ENCODE measurements around the gene BNIP5.

- TF ChIP-seq, protein P1, sequence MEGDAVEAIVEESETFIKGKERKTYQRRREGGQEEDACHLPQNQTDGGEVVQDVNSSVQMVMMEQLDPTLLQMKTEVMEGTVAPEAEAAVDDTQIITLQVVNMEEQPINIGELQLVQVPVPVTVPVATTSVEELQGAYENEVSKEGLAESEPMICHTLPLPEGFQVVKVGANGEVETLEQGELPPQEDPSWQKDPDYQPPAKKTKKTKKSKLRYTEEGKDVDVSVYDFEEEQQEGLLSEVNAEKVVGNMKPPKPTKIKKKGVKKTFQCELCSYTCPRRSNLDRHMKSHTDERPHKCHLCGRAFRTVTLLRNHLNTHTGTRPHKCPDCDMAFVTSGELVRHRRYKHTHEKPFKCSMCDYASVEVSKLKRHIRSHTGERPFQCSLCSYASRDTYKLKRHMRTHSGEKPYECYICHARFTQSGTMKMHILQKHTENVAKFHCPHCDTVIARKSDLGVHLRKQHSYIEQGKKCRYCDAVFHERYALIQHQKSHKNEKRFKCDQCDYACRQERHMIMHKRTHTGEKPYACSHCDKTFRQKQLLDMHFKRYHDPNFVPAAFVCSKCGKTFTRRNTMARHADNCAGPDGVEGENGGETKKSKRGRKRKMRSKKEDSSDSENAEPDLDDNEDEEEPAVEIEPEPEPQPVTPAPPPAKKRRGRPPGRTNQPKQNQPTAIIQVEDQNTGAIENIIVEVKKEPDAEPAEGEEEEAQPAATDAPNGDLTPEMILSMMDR (conservative IDR thresholded peaks at IDR 0.05; ENCODE audit: low read depth, low read length), result no peak
- no peak for TF ChIP-seq EZH2 (IDR thresholded peaks at IDR 0.05; ENCODE audit: borderline replicate concordance, low read depth, low read length, poor library complexity, severe bottlenecking)
Measured at GRCh38 chr6:36375644-36376155, 39.0 kb upstream of the BNIP5 start.
